ENCODE measurements around the gene FBXW4.

DNA sequence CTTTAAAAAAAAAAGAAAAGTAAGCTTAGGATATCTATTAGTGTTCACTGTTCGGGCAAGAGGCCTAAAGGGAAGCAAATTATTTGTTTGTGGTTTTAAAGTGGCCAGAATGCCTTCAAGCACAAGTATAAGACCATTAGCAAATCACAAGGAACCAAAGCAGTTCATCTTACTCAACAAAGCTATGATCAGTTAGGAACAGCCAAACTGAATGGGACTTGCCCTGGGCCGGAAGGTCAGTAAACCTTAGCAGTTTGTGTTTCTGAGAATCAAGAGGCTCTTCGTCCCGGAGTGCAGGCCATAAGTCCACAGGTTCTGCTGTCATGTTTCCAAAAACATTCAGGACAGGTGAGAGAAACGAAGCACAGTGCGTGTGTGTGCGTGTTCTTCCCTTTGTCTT lies 4.5 kb downstream of the FBXW4 start:
- TF ChIP-seq BCL11A (IDR thresholded peaks at IDR 0.05; ENCODE audit: low read depth, low read length), result no peak
- no peak for TF ChIP-seq FOS (IDR thresholded peaks at IDR 0.05; ENCODE audit: borderline replicate concordance, extremely low read depth, insufficient read length)
- TF ChIP-seq, protein P1, sequence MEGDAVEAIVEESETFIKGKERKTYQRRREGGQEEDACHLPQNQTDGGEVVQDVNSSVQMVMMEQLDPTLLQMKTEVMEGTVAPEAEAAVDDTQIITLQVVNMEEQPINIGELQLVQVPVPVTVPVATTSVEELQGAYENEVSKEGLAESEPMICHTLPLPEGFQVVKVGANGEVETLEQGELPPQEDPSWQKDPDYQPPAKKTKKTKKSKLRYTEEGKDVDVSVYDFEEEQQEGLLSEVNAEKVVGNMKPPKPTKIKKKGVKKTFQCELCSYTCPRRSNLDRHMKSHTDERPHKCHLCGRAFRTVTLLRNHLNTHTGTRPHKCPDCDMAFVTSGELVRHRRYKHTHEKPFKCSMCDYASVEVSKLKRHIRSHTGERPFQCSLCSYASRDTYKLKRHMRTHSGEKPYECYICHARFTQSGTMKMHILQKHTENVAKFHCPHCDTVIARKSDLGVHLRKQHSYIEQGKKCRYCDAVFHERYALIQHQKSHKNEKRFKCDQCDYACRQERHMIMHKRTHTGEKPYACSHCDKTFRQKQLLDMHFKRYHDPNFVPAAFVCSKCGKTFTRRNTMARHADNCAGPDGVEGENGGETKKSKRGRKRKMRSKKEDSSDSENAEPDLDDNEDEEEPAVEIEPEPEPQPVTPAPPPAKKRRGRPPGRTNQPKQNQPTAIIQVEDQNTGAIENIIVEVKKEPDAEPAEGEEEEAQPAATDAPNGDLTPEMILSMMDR (IDR thresholded peaks at IDR 0.05 in 2 of 3, conservative IDR thresholded peaks at IDR 0.05 in 1 of 3; ENCODE audit: control insufficient read depth in 2 of 3, extremely low read depth in 1 of 3, insufficient read depth in 1 of 3, low read depth in 3 of 3, low read length in 3 of 3), result no peak
- TF ChIP-seq, protein P2, sequence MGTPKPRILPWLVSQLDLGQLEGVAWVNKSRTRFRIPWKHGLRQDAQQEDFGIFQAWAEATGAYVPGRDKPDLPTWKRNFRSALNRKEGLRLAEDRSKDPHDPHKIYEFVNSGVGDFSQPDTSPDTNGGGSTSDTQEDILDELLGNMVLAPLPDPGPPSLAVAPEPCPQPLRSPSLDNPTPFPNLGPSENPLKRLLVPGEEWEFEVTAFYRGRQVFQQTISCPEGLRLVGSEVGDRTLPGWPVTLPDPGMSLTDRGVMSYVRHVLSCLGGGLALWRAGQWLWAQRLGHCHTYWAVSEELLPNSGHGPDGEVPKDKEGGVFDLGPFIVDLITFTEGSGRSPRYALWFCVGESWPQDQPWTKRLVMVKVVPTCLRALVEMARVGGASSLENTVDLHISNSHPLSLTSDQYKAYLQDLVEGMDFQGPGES (IDR thresholded peaks at IDR 0.05), result no peak
- no peak for TF ChIP-seq EP300 (IDR thresholded peaks at IDR 0.05; ENCODE audit: borderline replicate concordance in 1 of 2, control insufficient read depth in 1 of 2, low read depth in 2 of 2, low read length in 2 of 2)
- TF ChIP-seq, protein P3, sequence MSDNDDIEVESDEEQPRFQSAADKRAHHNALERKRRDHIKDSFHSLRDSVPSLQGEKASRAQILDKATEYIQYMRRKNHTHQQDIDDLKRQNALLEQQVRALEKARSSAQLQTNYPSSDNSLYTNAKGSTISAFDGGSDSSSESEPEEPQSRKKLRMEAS (IDR thresholded peaks at IDR 0.05; ENCODE audit: low read depth, low read length), result no peak
- no peak for TF ChIP-seq POLR2A (IDR thresholded peaks at IDR 0.05; ENCODE audit: low read depth, low read length)
- no peak for TF ChIP-seq RAD21 (IDR thresholded peaks at IDR 0.05; ENCODE audit: insufficient read depth, low read depth, low read length)
- no peak for TF ChIP-seq CHD4 (IDR thresholded peaks at IDR 0.05)
- TF ChIP-seq EZH2 (IDR thresholded peaks at IDR 0.05; ENCODE audit: borderline replicate concordance, control insufficient read depth, low read depth, low read length), result no peak
- TF ChIP-seq, protein P4, sequence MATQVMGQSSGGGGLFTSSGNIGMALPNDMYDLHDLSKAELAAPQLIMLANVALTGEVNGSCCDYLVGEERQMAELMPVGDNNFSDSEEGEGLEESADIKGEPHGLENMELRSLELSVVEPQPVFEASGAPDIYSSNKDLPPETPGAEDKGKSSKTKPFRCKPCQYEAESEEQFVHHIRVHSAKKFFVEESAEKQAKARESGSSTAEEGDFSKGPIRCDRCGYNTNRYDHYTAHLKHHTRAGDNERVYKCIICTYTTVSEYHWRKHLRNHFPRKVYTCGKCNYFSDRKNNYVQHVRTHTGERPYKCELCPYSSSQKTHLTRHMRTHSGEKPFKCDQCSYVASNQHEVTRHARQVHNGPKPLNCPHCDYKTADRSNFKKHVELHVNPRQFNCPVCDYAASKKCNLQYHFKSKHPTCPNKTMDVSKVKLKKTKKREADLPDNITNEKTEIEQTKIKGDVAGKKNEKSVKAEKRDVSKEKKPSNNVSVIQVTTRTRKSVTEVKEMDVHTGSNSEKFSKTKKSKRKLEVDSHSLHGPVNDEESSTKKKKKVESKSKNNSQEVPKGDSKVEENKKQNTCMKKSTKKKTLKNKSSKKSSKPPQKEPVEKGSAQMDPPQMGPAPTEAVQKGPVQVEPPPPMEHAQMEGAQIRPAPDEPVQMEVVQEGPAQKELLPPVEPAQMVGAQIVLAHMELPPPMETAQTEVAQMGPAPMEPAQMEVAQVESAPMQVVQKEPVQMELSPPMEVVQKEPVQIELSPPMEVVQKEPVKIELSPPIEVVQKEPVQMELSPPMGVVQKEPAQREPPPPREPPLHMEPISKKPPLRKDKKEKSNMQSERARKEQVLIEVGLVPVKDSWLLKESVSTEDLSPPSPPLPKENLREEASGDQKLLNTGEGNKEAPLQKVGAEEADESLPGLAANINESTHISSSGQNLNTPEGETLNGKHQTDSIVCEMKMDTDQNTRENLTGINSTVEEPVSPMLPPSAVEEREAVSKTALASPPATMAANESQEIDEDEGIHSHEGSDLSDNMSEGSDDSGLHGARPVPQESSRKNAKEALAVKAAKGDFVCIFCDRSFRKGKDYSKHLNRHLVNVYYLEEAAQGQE (IDR thresholded peaks at IDR 0.05; ENCODE audit: low read depth, low read length), result no peak

Data from GM12878 (cell line).